ENCODE measurements around the gene P2RX5.
"Not testable (repeated sequence)": the region's sequence is repeated elsewhere in the genome, so short reads cannot be mapped to it uniquely, and the experiment has no call there.

The P2RX5 gene

GRCh38 chr17:3735515-3735914 lies 39.6 kb upstream of the P2RX5 start:
- H4K20me1 ChIP-seq (ENCODE audit: low read depth, low read length): no peaks in the 10 kb centered on the region
- no peak overlapping the region for H3K27ac ChIP-seq (ENCODE audit: low read depth, low read length)
- H3K36me3 ChIP-seq (ENCODE audit: low read length): no peaks in the 10 kb centered on the region
- H3K9me2 ChIP-seq (replicated peaks; ENCODE audit: insufficient read depth, low read length): no peaks in the 10 kb centered on the region
- H3K4me2 ChIP-seq (ENCODE audit: low read depth, low read length, poor library complexity, severe bottlenecking): no peak overlapping the region
- H3K9me3 ChIP-seq (ENCODE audit: insufficient read depth, low read length): no peaks in the 10 kb centered on the region
- H3K79me2 ChIP-seq (ENCODE audit: insufficient read depth, low read length): no peaks in the 10 kb centered on the region
- TF ChIP-seq EZH2phosphoT487 (conservative IDR thresholded peaks at IDR 0.05; ENCODE audit: low read length): no peak
- no peak for TF ChIP-seq CTCF (IDR thresholded peaks at IDR 0.05; ENCODE audit: insufficient read depth, low read length, poor library complexity, severe bottlenecking)
- H3K27me3 ChIP-seq (ENCODE audit: low read length): no peaks in the 10 kb centered on the region
- no peak overlapping the region for H3K9ac ChIP-seq (ENCODE audit: low read length)
- no peak overlapping the region for H3K4me3 ChIP-seq (ENCODE audit: insufficient read depth, low read length, poor library complexity, severe bottlenecking)
- no peak overlapping the region for H2AFZ ChIP-seq (ENCODE audit: low read depth, low read length, severe bottlenecking)
- no peaks in the 10 kb centered on the region for H3F3A ChIP-seq (ENCODE audit: insufficient read depth)

GRCh38 chr17:3734911-3735276 lies 38.9 kb upstream of the P2RX5 start:
- not testable (repeated sequence) for H3K4me2 ChIP-seq (ENCODE audit: low read depth, low read length, poor library complexity, severe bottlenecking); H3K36me3 ChIP-seq (ENCODE audit: low read length); H3K9me3 ChIP-seq (ENCODE audit: insufficient read depth, low read length); H3K27ac ChIP-seq (ENCODE audit: low read depth, low read length); H3K27me3 ChIP-seq (ENCODE audit: low read length); H2AFZ ChIP-seq (ENCODE audit: low read depth, low read length, severe bottlenecking); H3K9me2 ChIP-seq (replicated peaks; ENCODE audit: insufficient read depth, low read length); H3K79me2 ChIP-seq (ENCODE audit: insufficient read depth, low read length); H3K9ac ChIP-seq (ENCODE audit: low read length); H3K4me3 ChIP-seq (ENCODE audit: insufficient read depth, low read length, poor library complexity, severe bottlenecking); H4K20me1 ChIP-seq (ENCODE audit: low read depth, low read length); H3F3A ChIP-seq (ENCODE audit: insufficient read depth)

- TF ChIP-seq EZH2phosphoT487 (conservative IDR thresholded peaks at IDR 0.05; ENCODE audit: low read length): no peak
- TF ChIP-seq CTCF (IDR thresholded peaks at IDR 0.05; ENCODE audit: insufficient read depth, low read length, poor library complexity, severe bottlenecking): no peak
- H3K9me3 ChIP-seq (ENCODE audit: insufficient read depth, low read length): no peaks in the 10 kb centered on the region
- H3K36me3 ChIP-seq (ENCODE audit: low read length): peaks cover 5% of the 10 kb centered on the region; the same call in 1 of the 2 replicates
- no peaks in the 10 kb centered on the region for H3F3A ChIP-seq (ENCODE audit: insufficient read depth)
- H3K4me3 ChIP-seq (ENCODE audit: insufficient read depth, low read length, poor library complexity, severe bottlenecking): no peak overlapping the region
- H3K4me2 ChIP-seq (ENCODE audit: low read depth, low read length, poor library complexity, severe bottlenecking): no peak overlapping the region
- H3K9ac ChIP-seq (ENCODE audit: low read length): no peak overlapping the region
- no peak overlapping the region for H2AFZ ChIP-seq (ENCODE audit: low read depth, low read length, severe bottlenecking)
- H3K27me3 ChIP-seq (ENCODE audit: low read length): no peaks in the 10 kb centered on the region
- H3K27ac ChIP-seq (ENCODE audit: low read depth, low read length): no peak overlapping the region
- H4K20me1 ChIP-seq (ENCODE audit: low read depth, low read length): no peaks in the 10 kb centered on the region
- no peaks in the 10 kb centered on the region for H3K9me2 ChIP-seq (replicated peaks; ENCODE audit: insufficient read depth, low read length)
- H3K79me2 ChIP-seq (ENCODE audit: insufficient read depth, low read length): peaks cover 6% of the 10 kb centered on the region; the same call in 1 of the 2 replicates
Observed at GRCh38 chr17:3732210-3732621, 36.3 kb upstream of the P2RX5 start.

GRCh38 chr17:3730881-3731429 lies 35.0 kb upstream of the P2RX5 start:
- Histone ChIP-seq H3K4me3 (ENCODE audit: insufficient read depth, low read length, poor library complexity, severe bottlenecking) (no peak overlapping the region), H3K9ac (ENCODE audit: low read length) (no peak overlapping the region), H3K79me2 (ENCODE audit: insufficient read depth, low read length) (peaks cover 18% of the 10 kb centered on the region), H3K4me2 (ENCODE audit: low read depth, low read length, poor library complexity, severe bottlenecking) (no peak overlapping the region), H3K27me3 (ENCODE audit: low read length) (no peaks in the 10 kb centered on the region), H4K20me1 (ENCODE audit: low read depth, low read length) (no peaks in the 10 kb centered on the region; the same call in 1 of the 2 replicates), H3K36me3 (ENCODE audit: low read length) (peaks cover 7% of the 10 kb centered on the region; the same call in 1 of the 2 replicates), H3F3A (ENCODE audit: insufficient read depth) (no peaks in the 10 kb centered on the region), H3K9me2 (replicated peaks; ENCODE audit: insufficient read depth, low read length) (no peaks in the 10 kb centered on the region), H2AFZ (ENCODE audit: low read depth, low read length, severe bottlenecking) (no peak overlapping the region), H3K9me3 (ENCODE audit: insufficient read depth, low read length) (no peaks in the 10 kb centered on the region), H3K27ac (ENCODE audit: low read depth, low read length) (no peak overlapping the region)
- no peak for TF ChIP-seq EZH2phosphoT487 (conservative IDR thresholded peaks at IDR 0.05; ENCODE audit: low read length)
- no peak for TF ChIP-seq CTCF (IDR thresholded peaks at IDR 0.05; ENCODE audit: insufficient read depth, low read length, poor library complexity, severe bottlenecking)
